Common myeloid progenitor, CD34-positive (primary cell): Measurements from ENCODE around the gene FAM171A1.
"Not testable (repeated sequence)": the region's sequence is repeated elsewhere in the genome, so short reads cannot be mapped to it uniquely, and the experiment has no call there.

Experiments used
- CTCF ChIA-PET: fragments of 350-600 bp; sonication (Branson Sonifier 250); formaldehyde crosslinking; loops from one replicate; lab custom pipeline; 2021; ENCODE audit warnings: antibody characterized with exemption; lab: Charles Lee
- POLR2A ChIA-PET: fragments of 350-600 bp; sonication (Branson Sonifier 250); formaldehyde crosslinking; loops from one replicate; lab custom pipeline; 2021; ENCODE audit warnings: antibody characterized with exemption; lab: Charles Lee
- DNase-seq, 3 donors: peaks; one replicate each; pipeline versions ENCODE4 v3.0.0 to v3.0.0-alpha.2; 2013
- H3K27ac ChIP-seq, 2 experiments: 1 replicate in 1 of 2; 2 replicates in 1 of 2; pipeline ENCODE4 v1.7.0; 2013; ENCODE audit warnings: inconsistent platforms in 2 of 2, low read length in 2 of 2, mild to moderate bottlenecking in 2 of 2, low read depth in 1 of 2, moderate library complexity in 1 of 2; ENCODE audit not compliant: severe bottlenecking in 2 of 2, insufficient read depth in 1 of 2, poor library complexity in 1 of 2
- H3K27me3 ChIP-seq, 5 experiments: replicated peaks in 2 of 5; 1 replicate in 3 of 5; 2 replicates in 2 of 5; pipeline versions ENCODE4 v1.6.1 to v1.7.0; 2013; ENCODE audit warnings: low read length in 4 of 5, mild to moderate bottlenecking in 2 of 5, moderate library complexity in 2 of 5, inconsistent platforms in 1 of 5; ENCODE audit not compliant: insufficient read depth in 5 of 5, control insufficient read depth in 4 of 5
- H3K36me3 ChIP-seq, 4 experiments: 1 replicate in 2 of 4; 2 replicates in 2 of 4; pipeline versions ENCODE4 v1.6.1 to v1.7.0; 2013; ENCODE audit warnings: low read length in 3 of 4, control low read depth in 1 of 4, mild to moderate bottlenecking in 1 of 4; ENCODE audit not compliant: control insufficient read depth in 4 of 4, insufficient read depth in 4 of 4
- H3K4me1 ChIP-seq, 4 experiments: 1 replicate in 3 of 4; 2 replicates in 1 of 4; pipeline versions ENCODE4 v1.6.1 to v1.7.1; 2013; ENCODE audit warnings: low read length in 3 of 4, mild to moderate bottlenecking in 3 of 4, control low read depth in 1 of 4, inconsistent platforms in 1 of 4, moderate library complexity in 1 of 4; ENCODE audit not compliant: control insufficient read depth in 4 of 4, insufficient read depth in 4 of 4; ENCODE audit errors: control extremely low read depth in 1 of 4
- H3K4me3 ChIP-seq, 7 experiments: 1 replicate in 4 of 7; 2 replicates in 3 of 7; pipeline versions ENCODE4 v1.5.1 to v1.7.0; 2013; ENCODE audit warnings: mild to moderate bottlenecking in 7 of 7, low read length in 6 of 7, moderate library complexity in 6 of 7, inconsistent platforms in 2 of 7, low read depth in 2 of 7, control low read depth in 1 of 7; ENCODE audit not compliant: insufficient read depth in 4 of 7, control insufficient read depth in 1 of 7; ENCODE audit errors: extremely low read depth in 1 of 7
- H3K9me3 ChIP-seq, 5 experiments: 1 replicate in 4 of 5; 2 replicates in 1 of 5; pipeline versions ENCODE4 v1.6.1 to v1.7.1; 2013; ENCODE audit warnings: low read length in 4 of 5, mild to moderate bottlenecking in 2 of 5, inconsistent platforms in 1 of 5, low read depth in 1 of 5, moderate library complexity in 1 of 5; ENCODE audit not compliant: control insufficient read depth in 4 of 5, insufficient read depth in 2 of 5; ENCODE audit errors: control extremely low read depth in 1 of 5
- WGBS: methylation state at CpG from one replicate; pipeline ENCODE4 v1.1.5; 2013; ENCODE audit not compliant: insufficient coverage; 5-methylcytosine and 5-hydroxymethylcytosine counted together

FAM171A1 gene

DNA sequence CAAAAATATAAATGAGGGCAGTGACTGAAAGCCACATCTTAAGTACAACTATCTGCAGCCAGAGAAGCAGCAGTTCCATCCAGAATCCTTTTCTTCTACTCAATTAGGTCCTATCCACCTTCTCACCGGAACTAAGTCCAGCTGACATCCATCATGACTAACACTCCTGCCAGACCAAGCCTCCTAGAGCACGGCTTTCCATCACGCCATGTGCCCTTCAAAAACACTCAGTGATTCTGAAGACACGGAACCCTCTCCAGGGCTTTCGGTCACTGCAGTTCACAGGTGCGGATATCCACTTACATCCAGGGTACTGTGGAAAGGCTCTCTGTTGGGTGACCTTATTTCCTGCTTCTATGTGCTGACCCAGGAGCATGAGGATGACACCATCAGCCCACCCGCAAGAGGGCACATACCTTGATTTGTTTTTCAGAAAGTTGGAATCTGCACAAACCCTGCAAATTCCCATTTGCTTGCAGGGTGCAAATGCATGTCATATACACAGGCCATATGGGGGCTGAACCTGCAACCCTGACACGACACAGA is 64.3 kb downstream of the FAM171A1 start:
- WGBS, result 100% methylated on average over 8 of the region's 8 CpGs
- no peak overlapping the region for H3K27ac ChIP-seq
- H3K4me3 ChIP-seq, result no peak overlapping the region
- ChIA-PET POLR2A (no interaction called here), CTCF (no interaction called here)
- DNase-seq, result no peak
- peaks cover 0 to 5% (median 0%) of the 10 kb centered on the region in 5 experiments for H3K27me3 ChIP-seq
- no peaks in the 10 kb centered on the region for H3K36me3 ChIP-seq
- H3K9me3 ChIP-seq, result no peaks in the 10 kb centered on the region
- H3K4me1 ChIP-seq, result no peaks in the 10 kb centered on the region

DNA sequence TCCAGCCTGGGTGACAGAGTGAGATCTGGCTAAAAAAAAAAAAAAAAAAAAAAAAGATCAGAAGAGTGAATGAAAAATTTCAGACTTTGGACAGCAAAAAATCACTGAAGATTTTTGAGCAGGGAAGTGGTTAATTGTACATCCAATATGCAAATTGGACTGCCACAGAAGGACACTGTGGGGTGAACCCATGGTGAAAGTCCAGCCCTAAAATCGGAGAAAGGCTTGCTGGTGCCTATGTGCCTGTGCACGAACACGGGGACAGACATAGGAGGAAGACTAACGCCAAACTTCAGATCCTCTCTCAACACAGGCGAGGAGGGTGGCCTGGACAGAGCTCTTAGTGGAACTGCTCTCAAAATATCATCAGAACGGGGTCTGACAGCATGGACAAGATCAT is 65.5 kb downstream of the FAM171A1 start:
- H3K4me3 ChIP-seq, result no peak overlapping the region
- ChIA-PET CTCF (no interaction called here), POLR2A (no interaction called here)
- no peaks in the 10 kb centered on the region for H3K36me3 ChIP-seq
- peaks cover 0 to 5% (median 3%) of the 10 kb centered on the region in 5 experiments for H3K27me3 ChIP-seq
- H3K27ac ChIP-seq, result no peak overlapping the region
- 97% methylated on average over 6 of the region's 6 CpGs for WGBS
- H3K4me1 ChIP-seq, result no peaks in the 10 kb centered on the region
- DNase-seq, result no peak
- H3K9me3 ChIP-seq, result no peaks in the 10 kb centered on the region

DNA sequence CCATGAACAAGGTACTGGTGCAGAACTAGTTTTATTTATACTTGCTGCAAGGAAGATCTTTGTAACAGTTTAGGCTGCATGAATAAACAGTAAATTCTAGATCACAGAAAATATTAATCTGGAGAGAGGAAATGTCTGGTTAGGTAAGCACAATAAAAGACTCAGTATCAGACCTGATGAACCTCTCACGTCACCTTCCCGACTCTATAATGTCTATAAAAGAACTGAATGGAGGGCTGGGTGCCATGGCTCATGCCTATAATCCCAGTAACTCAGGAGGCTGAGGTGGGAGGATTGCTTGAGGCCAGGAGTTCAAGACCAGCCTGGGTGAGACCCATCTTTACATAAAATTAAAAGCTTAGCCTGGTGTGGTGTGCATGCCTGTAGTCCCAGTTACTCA is 65.9 kb downstream of the FAM171A1 start:
- POLR2A ChIA-PET, result no interaction called here
- CTCF ChIA-PET, result no interaction called here
- no peak overlapping the region for H3K27ac ChIP-seq
- DNase-seq, result no peak
- no peaks in the 10 kb centered on the region for H3K36me3 ChIP-seq
- H3K27me3 ChIP-seq, result peaks cover 0 to 5% (median 3%) of the 10 kb centered on the region in 5 experiments
- no peaks in the 10 kb centered on the region for H3K9me3 ChIP-seq
- no peak overlapping the region for H3K4me3 ChIP-seq
- no peaks in the 10 kb centered on the region for H3K4me1 ChIP-seq
- 100% methylated on average over 2 of the region's 2 CpGs for WGBS

DNA sequence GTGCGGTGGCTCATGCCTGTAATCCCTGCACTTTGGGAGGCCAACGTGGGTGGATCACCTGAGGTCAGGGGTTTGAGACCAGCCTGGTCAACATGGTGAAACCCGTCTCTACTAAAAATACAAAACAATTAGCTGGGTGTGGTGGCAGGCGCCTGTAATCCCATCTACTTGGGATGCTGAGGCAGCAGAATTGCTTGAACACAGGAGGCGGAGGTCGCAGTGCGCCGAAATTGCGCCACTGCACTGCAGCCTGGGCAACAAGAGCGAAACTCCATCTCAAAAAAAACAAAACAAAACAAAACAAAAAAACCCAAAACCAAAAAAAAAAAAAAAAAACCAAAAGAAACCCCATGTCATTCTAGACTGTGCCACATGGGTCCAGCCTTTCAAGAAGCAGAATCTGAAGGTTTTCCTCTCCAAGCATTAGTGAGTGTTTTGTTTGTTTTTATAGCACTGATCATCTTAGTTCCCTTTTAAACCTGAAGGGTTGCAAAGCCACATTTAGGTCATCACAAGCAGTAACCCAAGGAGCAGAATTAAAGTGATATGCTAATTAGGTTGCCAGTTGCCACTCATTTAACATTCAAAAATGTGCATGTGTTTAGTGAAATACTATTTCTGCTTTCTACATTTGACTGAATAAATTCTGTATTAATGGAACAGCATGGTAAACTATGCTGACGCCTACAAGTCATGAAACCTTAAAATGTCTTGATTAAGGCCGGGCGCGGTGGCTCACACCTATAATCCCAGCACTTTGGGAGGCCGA is 68.7 kb downstream of the FAM171A1 start:
- H3K27ac ChIP-seq, H3K27me3 ChIP-seq, H3K4me1 ChIP-seq, CTCF ChIA-PET, POLR2A ChIA-PET, H3K36me3 ChIP-seq, H3K4me3 ChIP-seq, H3K9me3 ChIP-seq: not testable (repeated sequence)
- 95% methylated on average over 12 of the region's 15 CpGs for WGBS
- DNase-seq, result peak in 2 of 3 donors; percentile 5 to 15

DNA sequence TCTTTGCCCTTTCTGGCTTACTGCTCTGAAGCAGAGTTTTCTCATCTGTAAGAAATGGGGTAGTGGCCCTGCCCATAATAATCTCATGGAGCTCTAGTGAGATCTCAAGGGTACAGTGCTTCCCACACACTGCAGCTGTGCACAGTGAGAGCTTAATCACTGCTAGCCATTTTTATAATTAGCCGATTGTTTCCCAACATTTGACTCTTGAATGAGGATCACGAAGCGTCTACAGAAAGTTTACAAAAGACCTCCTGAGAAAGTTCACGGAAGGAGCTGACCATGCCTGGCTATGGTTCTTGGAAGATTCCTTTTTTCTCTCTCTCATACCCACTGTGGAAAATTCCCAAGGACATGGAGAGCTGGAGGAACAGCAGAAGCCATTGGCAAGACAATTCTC is 70.4 kb downstream of the FAM171A1 start:
- POLR2A ChIA-PET, result no interaction called here
- H3K9me3 ChIP-seq, result no peaks in the 10 kb centered on the region
- peaks cover 0 to under 1% (median 0%) of the 10 kb centered on the region in 4 experiments for H3K4me1 ChIP-seq
- H3K36me3 ChIP-seq, result no peaks in the 10 kb centered on the region
- no peak overlapping the region for H3K27ac ChIP-seq
- DNase-seq, result no peak
- peaks cover 0 to 5% (median 3%) of the 10 kb centered on the region in 5 experiments for H3K27me3 ChIP-seq
- no peak overlapping the region for H3K4me3 ChIP-seq
- CTCF ChIA-PET, result no interaction called here
- WGBS, result 100% methylated on average over 4 of the region's 4 CpGs

DNA sequence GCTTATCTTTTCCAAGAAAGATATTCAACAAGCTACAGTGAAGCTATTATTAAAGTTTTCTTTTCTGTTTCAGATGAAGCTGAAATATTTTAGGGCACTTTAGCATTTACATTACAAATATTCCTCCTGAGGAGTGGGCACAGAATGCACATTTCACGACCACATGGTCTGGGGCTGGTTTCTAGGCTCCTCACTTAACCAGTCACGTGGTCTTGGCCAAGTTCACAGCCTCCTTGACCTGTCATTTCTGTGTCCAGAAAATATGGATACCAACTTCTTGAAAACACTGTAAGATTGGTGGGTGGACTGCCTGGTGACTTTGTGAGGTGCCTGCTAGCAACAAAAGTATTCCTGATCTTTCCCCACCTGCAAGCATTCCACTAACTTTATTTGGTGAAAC is 70.9 kb downstream of the FAM171A1 start:
- POLR2A ChIA-PET, result no interaction called here
- no peak for DNase-seq
- CTCF ChIA-PET, result no interaction called here
- 83% methylated on average over 2 of the region's 2 CpGs for WGBS
- Histone ChIP-seq H3K27me3 (peaks cover 0 to 5% (median 3%) of the 10 kb centered on the region in 5 experiments), H3K9me3 (no peaks in the 10 kb centered on the region), H3K4me1 (peaks cover 0 to 6% (median 0%) of the 10 kb centered on the region in 4 experiments), H3K27ac (no peak overlapping the region), H3K36me3 (no peaks in the 10 kb centered on the region), H3K4me3 (no peak overlapping the region)

DNA sequence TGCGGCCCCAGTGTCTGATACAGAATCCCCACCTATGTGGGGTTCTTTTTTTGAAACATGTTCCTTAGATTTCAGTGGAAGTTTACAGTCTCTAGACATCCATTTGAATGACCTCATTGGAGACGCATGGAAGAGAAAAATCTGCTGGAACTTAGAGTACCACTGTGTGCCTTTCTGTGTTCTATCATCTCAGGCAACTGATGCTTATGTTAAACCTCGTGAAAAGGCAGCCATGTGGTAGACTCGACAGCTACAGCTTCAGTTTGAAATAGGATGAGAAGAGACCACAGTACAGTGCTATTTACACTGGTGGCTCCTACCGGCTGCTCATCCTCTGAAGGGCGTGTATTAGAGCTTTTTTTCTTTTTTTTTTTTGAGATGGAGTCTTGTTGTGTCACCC is 74.4 kb downstream of the FAM171A1 start:
- WGBS, result 94% methylated on average over 4 of the region's 6 CpGs
- POLR2A ChIA-PET, result no interaction called here
- Histone ChIP-seq H3K4me3 (no peak overlapping the region), H3K36me3 (no peaks in the 10 kb centered on the region), H3K27me3 (peaks cover 0 to 3% (median 0%) of the 10 kb centered on the region in 5 experiments), H3K4me1 (peaks cover 0 to 9% (median 0%) of the 10 kb centered on the region in 4 experiments), H3K9me3 (no peaks in the 10 kb centered on the region), H3K27ac (no peak overlapping the region)
- CTCF ChIA-PET, result no interaction called here
- no peak for DNase-seq
